ENCODE results near the gene F7. TPM values are rescaled to one million over a fixed set of nuclear protein-coding genes. Genes with fewer than 3 reads are reported as not detected.

Gene F7
- total RNA-seq, 1 donor from 2014 or later = 7.3 TPM

DNA sequence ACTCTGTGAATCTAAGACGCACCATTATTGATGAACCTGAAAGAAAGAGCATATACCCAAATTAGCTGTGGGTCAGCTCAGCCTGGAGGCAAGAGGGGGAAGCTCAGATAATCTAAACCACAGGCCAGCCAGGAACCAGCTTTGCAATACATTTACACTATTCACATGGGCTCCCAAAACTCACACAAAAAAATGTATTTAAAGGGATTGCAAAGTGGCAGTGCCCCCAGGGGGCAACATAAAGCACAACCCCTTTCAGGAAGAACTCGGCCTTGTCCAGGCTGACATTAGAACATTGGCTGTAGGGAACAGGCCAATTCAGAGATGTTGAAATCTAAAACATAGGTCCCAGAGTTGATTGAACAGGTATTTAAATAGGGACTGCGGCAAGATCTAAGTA lies 49.6 kb downstream of the F7 start:
- no peaks in the 10 kb centered on the region for H3K36me3 Mint-ChIP-seq (ENCODE audit: insufficient read depth)
- no peak overlapping the region for H3K27ac Mint-ChIP-seq
- no peak for DNase-seq (ENCODE audit: low spot score, unreplicated experiment)
- peaks cover 35% of the 10 kb centered on the region for H3K27me3 Mint-ChIP-seq
- H3K4me1 Mint-ChIP-seq (ENCODE audit: low read depth) = peaks cover 16% of the 10 kb centered on the region
- H3K9me3 Mint-ChIP-seq (ENCODE audit: low read depth) = no peaks in the 10 kb centered on the region
- TF ChIP-seq, protein P1, sequence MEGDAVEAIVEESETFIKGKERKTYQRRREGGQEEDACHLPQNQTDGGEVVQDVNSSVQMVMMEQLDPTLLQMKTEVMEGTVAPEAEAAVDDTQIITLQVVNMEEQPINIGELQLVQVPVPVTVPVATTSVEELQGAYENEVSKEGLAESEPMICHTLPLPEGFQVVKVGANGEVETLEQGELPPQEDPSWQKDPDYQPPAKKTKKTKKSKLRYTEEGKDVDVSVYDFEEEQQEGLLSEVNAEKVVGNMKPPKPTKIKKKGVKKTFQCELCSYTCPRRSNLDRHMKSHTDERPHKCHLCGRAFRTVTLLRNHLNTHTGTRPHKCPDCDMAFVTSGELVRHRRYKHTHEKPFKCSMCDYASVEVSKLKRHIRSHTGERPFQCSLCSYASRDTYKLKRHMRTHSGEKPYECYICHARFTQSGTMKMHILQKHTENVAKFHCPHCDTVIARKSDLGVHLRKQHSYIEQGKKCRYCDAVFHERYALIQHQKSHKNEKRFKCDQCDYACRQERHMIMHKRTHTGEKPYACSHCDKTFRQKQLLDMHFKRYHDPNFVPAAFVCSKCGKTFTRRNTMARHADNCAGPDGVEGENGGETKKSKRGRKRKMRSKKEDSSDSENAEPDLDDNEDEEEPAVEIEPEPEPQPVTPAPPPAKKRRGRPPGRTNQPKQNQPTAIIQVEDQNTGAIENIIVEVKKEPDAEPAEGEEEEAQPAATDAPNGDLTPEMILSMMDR (IDR thresholded peaks at IDR 0.05; ENCODE audit: unreplicated experiment) = no peak
- H3K4me3 Mint-ChIP-seq (ENCODE audit: low read depth) = no peak overlapping the region

DNA sequence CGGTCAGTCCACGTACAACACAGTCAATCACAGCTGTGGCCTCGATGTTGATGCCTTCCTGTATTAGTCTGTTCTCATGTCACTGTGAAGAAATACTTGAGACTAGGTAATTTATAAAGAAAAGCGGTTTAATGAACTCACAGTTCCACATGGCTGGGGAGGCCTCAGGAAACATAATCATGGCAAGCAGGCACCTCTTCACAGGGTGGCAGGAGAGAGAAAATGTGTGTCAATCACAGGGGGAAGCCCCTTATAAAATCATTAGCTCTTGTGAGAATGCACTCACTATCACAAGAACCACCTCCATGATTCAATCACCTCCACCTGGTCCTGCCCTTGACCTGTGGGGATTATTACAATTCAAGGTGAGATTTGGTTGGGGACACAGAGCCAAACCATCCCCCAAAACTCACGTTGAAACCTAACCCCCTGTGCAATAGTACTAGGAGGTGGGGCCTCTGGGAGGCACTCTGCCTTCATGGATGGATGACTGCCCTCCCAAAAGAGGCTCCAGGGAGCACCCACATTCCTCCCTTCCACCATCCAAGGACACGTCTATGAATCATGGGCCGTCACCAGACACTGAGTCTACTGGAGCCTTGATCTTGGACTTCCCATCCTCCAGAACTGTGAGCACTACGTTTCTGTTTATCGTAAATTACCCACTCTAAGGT lies 50.5 kb downstream of the F7 start:
- Mint-ChIP-seq H3K9me3 (ENCODE audit: low read depth) (no peaks in the 10 kb centered on the region), H3K27ac (no peak overlapping the region), H3K4me3 (ENCODE audit: low read depth) (no peak overlapping the region), H3K27me3 (peaks cover 37% of the 10 kb centered on the region), H3K4me1 (ENCODE audit: low read depth) (peaks cover 15% of the 10 kb centered on the region), H3K36me3 (ENCODE audit: insufficient read depth) (no peaks in the 10 kb centered on the region)
- TF ChIP-seq, protein P1 (IDR thresholded peaks at IDR 0.05; ENCODE audit: unreplicated experiment) = no peak
- no peak for DNase-seq (ENCODE audit: low spot score, unreplicated experiment)

DNA sequence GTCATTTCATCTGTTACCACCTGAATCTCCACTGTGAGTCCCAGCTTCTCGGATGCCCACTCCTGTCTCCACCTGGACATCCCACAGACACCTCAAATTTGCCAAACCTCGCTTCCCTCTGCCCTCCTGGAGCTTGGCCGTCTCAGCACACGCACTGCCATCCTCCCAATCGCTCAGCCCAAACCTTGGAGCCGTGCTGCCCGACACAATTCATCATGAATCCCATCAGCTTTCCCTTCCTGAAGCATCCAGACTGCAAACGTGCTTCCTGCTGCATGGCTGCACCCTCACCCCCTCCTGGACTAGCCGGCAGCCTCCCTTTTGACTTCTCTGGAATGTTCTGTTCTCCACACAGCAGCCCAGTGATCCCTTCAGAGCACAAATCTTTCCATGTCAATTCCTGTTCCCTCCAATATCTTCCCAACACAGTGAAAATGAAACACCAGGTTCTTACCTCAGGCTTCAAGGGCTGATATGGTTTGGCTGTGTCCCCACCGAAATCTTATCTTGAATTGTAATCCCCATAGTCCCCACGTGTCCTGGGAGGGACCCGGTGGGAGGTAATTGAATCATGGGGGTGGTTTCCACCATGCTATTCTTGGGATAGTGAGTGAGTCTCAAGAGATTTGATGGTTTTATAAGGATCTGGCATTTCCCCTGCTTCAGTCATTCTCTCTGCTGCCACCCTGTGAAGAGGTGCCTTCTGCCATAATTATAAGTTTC lies 51.8 kb downstream of the F7 start:
- Mint-ChIP-seq H3K36me3 (ENCODE audit: insufficient read depth) (no peaks in the 10 kb centered on the region), H3K4me1 (ENCODE audit: low read depth) (peaks cover 12% of the 10 kb centered on the region), H3K27me3 (peaks cover 28% of the 10 kb centered on the region), H3K4me3 (ENCODE audit: low read depth) (no peak overlapping the region), H3K9me3 (ENCODE audit: low read depth) (no peaks in the 10 kb centered on the region), H3K27ac (no peak overlapping the region)
- DNase-seq (ENCODE audit: low spot score, unreplicated experiment) = no peak
- TF ChIP-seq, protein P1 (IDR thresholded peaks at IDR 0.05; ENCODE audit: unreplicated experiment) = no peak

DNA sequence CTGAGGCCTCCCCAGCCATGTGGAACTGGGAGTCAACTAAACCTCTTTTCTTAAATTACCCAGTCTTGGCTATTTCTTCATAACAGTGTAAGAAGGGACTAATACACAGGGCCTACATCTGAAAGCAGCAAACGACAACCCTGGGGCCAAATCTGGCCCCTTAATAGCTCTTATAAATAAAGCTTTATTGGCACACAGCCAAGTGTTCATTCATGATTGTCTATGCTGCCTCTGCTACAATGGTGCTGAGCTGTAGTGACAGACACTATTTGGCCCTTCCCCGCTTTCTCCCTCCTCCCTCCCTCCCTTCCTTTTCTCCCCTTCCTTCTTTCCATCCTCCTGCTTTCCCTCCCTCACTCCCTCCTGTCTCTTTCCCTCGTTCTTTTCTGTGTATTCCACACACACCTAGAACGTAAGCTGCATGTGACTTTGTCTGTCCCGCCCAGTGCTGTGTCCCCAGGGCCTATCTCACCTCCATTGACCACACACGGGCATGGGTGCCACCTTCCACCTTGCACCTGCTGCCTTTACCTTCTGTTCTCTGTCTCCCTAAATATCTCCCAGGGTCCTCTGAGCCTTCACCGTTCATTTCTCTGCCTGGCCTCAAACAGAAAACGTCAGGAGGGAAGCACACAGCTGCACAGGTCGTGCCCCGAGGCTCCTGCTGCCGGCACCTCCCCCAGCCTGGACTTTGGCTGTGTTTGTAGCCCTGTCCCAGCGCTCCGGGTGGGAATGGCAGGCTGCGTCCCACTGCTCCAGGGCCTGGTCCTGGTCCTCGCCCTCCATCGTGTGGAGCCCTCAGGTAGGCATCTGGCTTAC lies 52.5 kb downstream of the F7 start, which contains the start of gene PROZ:
Gene PROZ, plus strand, starts transcription at position 720 of the 819 bp plus-strand sequence. Its CDS starts 13 bp downstream, at position 733.
- TF ChIP-seq, protein P1 (IDR thresholded peaks at IDR 0.05; ENCODE audit: unreplicated experiment) = no peak
- Mint-ChIP-seq H3K4me3 (ENCODE audit: low read depth) (no peak within 1 kb of the TSS), H3K27ac (peak within 1 kb of the TSS; percentile 73), H3K4me1 (ENCODE audit: low read depth) (peaks cover 10% of the 10 kb centered on the region), H3K9me3 (ENCODE audit: low read depth) (no peaks in the 10 kb centered on the region), H3K36me3 (ENCODE audit: insufficient read depth) (no peaks in the 10 kb centered on the region), H3K27me3 (peaks cover 25% of the 10 kb centered on the region)
- DNase-seq (ENCODE audit: low spot score, unreplicated experiment) = no peak

DNA sequence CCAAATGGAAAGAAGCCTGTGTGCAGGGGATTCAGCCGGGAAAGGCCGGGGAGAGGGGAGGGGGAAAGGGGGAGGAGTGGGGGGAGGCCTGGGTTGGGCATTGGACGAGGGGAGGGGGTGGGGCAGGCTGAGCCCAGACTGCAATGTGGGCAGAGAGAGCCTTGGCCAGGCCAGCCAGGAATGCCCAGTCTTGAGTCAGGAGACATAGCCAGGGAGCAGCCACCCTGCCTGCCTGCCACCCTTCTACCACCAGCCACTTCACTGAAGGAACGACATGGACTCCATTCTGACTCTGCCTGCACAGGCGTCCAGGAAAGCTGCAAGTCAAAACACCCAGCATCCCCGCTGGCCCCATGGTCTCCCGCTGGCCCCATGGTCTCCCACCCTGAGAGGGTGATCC lies 53.4 kb downstream of the F7 start:
- DNase-seq (ENCODE audit: low spot score, unreplicated experiment) = no peak
- TF ChIP-seq, protein P1 (IDR thresholded peaks at IDR 0.05; ENCODE audit: unreplicated experiment) = no peak
- peaks cover 31% of the 10 kb centered on the region for H3K27me3 Mint-ChIP-seq
- H3K4me3 Mint-ChIP-seq (ENCODE audit: low read depth) = no peak overlapping the region
- H3K4me1 Mint-ChIP-seq (ENCODE audit: low read depth) = peaks cover 10% of the 10 kb centered on the region
- no peaks in the 10 kb centered on the region for H3K36me3 Mint-ChIP-seq (ENCODE audit: insufficient read depth)
- H3K27ac Mint-ChIP-seq = no peak overlapping the region
- no peaks in the 10 kb centered on the region for H3K9me3 Mint-ChIP-seq (ENCODE audit: low read depth)

Measured in progenitor cell of endocrine pancreas (in vitro differentiated cells).